ENCODE data around the gene PAMR1. TPM values are rescaled to one million over a fixed set of nuclear protein-coding genes. Genes with fewer than 3 reads are reported as not detected.

Gene PAMR1
- total RNA-seq, 1 experiment from 2014 or later, result not detected

DNA sequence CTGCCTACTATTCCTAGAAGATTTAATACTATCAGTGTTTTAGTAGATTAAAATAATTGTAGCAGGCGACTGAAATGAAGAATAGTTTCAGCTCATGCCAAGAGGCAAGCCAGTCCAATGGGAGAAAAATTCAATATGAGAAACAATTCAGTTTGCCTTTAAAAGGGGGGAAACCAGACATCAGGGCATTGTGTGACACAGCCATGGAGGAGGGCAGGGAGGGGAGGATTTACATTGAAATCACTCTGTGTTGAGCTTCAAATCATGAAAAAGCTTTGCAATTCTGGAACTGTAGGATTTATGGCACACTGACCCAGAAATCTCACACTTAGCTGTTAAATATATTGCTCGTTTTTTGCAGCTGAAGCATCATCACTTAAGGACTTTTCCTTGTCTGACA is 110.6 kb downstream of the PAMR1 start:
- Mint-ChIP-seq H3K36me3 (ENCODE audit: insufficient read depth, unreplicated experiment) (peaks cover 8% of the 10 kb centered on the region), H3K4me3 (ENCODE audit: low read depth, unreplicated experiment) (no peak overlapping the region), H3K27ac (ENCODE audit: unreplicated experiment) (no peak overlapping the region), H3K9me3 (ENCODE audit: low read depth, unreplicated experiment) (no peaks in the 10 kb centered on the region), H3K27me3 (ENCODE audit: unreplicated experiment) (peaks cover 62% of the 10 kb centered on the region), H3K4me1 (ENCODE audit: low read depth, unreplicated experiment) (peaks cover 10% of the 10 kb centered on the region)
- CTCF ChIA-PET, result interaction anchor here (0.6 kb wide), 1 partner anchor 239 kb away, joined by 3 read pairs; no protein-coding TSS in a partner anchor
- intact Hi-C loops (cut with micrococcal nuclease; ENCODE audit: unreplicated experiment), result loop anchor here (5.0 kb wide), 1 partner anchor 417 kb away; no protein-coding TSS in a partner anchor
- BruUV-seq (replicated peaks), result no TSS peak
- no peak for TF ChIP-seq CTCF (IDR thresholded peaks at IDR 0.05; ENCODE audit: unreplicated experiment)
- no peak for DNase-seq

DNA sequence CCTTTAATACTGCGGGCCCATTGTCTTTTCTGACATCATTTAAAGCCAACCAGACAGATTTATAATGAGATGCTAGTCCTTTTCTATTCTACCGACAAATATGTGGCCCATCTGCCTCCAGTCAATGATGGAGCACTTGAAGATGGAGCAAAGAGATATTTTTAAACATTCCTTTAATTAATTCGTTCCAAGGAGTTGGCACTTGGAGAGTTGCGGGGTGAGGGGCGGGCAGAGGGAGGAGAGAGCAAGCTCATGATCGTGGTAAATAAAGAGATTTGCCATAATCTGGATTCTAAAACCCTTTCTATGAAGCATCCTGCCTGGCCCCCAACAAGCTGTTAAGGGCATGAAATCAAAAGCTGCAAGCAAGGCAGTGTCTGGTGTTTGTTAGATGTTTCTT is 111.1 kb downstream of the PAMR1 start:
- Mint-ChIP-seq H3K4me1 (ENCODE audit: low read depth, unreplicated experiment) (peaks cover 10% of the 10 kb centered on the region), H3K27ac (ENCODE audit: unreplicated experiment) (no peak overlapping the region), H3K4me3 (ENCODE audit: low read depth, unreplicated experiment) (no peak overlapping the region), H3K36me3 (ENCODE audit: insufficient read depth, unreplicated experiment) (peaks cover 8% of the 10 kb centered on the region), H3K27me3 (ENCODE audit: unreplicated experiment) (peaks cover 59% of the 10 kb centered on the region), H3K9me3 (ENCODE audit: low read depth, unreplicated experiment) (no peaks in the 10 kb centered on the region)
- CTCF ChIA-PET, result interaction anchor here (0.6 kb wide), 1 partner anchor 402 kb away, joined by 7 read pairs; no protein-coding TSS in a partner anchor
- intact Hi-C loops (cut with micrococcal nuclease; ENCODE audit: unreplicated experiment), result loop anchor here (5.0 kb wide), 1 partner anchor 417 kb away; no protein-coding TSS in a partner anchor
- TF ChIP-seq CTCF (IDR thresholded peaks at IDR 0.05; ENCODE audit: unreplicated experiment), result no peak
- no TSS peak for BruUV-seq (replicated peaks)
- no peak for DNase-seq

GRCh38 chr11:35413598-35413997 is 111.8 kb downstream of the PAMR1 start:
- Mint-ChIP-seq H3K4me1 (ENCODE audit: low read depth, unreplicated experiment) (peaks cover 7% of the 10 kb centered on the region), H3K9me3 (ENCODE audit: low read depth, unreplicated experiment) (no peaks in the 10 kb centered on the region), H3K36me3 (ENCODE audit: insufficient read depth, unreplicated experiment) (peaks cover 6% of the 10 kb centered on the region), H3K27me3 (ENCODE audit: unreplicated experiment) (peaks cover 53% of the 10 kb centered on the region), H3K4me3 (ENCODE audit: low read depth, unreplicated experiment) (no peak overlapping the region), H3K27ac (ENCODE audit: unreplicated experiment) (no peak overlapping the region)
- no peak for DNase-seq
- intact Hi-C loops (cut with micrococcal nuclease; ENCODE audit: unreplicated experiment), result loop anchor here (5.0 kb wide), 1 partner anchor 416 kb away; no protein-coding TSS in a partner anchor
- TF ChIP-seq CTCF (IDR thresholded peaks at IDR 0.05; ENCODE audit: unreplicated experiment), result no peak
- CTCF ChIA-PET, result no interaction called here
- no TSS peak for BruUV-seq (replicated peaks)

DNA sequence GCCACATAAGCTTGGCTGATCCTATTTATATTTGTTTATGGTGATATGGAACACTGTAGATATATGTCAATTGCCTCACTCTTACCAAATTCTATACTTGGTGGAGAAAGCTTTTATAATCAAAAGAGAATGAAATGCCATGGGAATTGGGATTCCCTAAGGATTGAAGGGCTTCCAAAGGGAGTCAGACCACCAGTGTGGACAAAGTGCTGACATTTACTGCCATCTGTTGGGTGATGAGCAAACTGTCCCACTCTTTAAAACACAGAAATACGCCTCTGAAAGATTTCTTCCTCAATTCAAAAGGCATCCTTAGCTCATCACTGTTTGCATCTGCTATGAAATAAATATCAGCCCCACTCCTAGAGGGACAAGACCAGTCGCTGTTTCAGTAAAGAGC is 113.1 kb downstream of the PAMR1 start:
- Mint-ChIP-seq H3K4me3 (ENCODE audit: low read depth, unreplicated experiment) (no peak overlapping the region), H3K9me3 (ENCODE audit: low read depth, unreplicated experiment) (no peaks in the 10 kb centered on the region), H3K27ac (ENCODE audit: unreplicated experiment) (no peak overlapping the region), H3K36me3 (ENCODE audit: insufficient read depth, unreplicated experiment) (no peaks in the 10 kb centered on the region), H3K27me3 (ENCODE audit: unreplicated experiment) (peaks cover 40% of the 10 kb centered on the region), H3K4me1 (ENCODE audit: low read depth, unreplicated experiment) (no peaks in the 10 kb centered on the region)
- no TSS peak for BruUV-seq (replicated peaks)
- no peak for DNase-seq
- TF ChIP-seq CTCF (IDR thresholded peaks at IDR 0.05; ENCODE audit: unreplicated experiment), result peak; percentile 53
- CTCF ChIA-PET, result interaction anchor here (0.6 to 1.2 kb wide), 4 partner anchors 67 to 486 kb away, joined by 3 to 4 read pairs (median 3); no protein-coding TSS in a partner anchor
- intact Hi-C loops (cut with micrococcal nuclease; ENCODE audit: unreplicated experiment), result loop anchor here (5.0 kb wide), 1 partner anchor 415 kb away; no protein-coding TSS in a partner anchor

Data from Calu3 (cell line).